Astrocyte (in vitro differentiated cells and primary cell): ENCODE data around the gene AGPAT3. TPM values are rescaled to one million over a fixed set of nuclear protein-coding genes. Genes with fewer than 3 reads are reported as not detected.

Source experiments
- DNase-seq: peaks from one replicate; pipeline ENCODE4 v3.0.0-alpha.2; 2010; ENCODE audit warnings: low read depth
- FAIRE-seq: peaks from 2 replicates; lab custom pipeline; 2011; peaks lifted over from hg19 to GRCh38; lab: Jason Lieb, UNC
- H2AFZ ChIP-seq: 2 replicates; pipeline ENCODE4 v1.6.0; 2012; ENCODE audit warnings: low read depth, low read length, inconsistent platforms
- H3K27ac ChIP-seq: 2 replicates; pipeline ENCODE4 v1.5.1; 2011; ENCODE audit warnings: low read depth, low read length, inconsistent platforms
- H3K27me3 ChIP-seq: 2 replicates; pipeline ENCODE4 v1.6.0; 2011; ENCODE audit warnings: low read length, inconsistent platforms; ENCODE audit not compliant: insufficient read depth
- H3K36me3 ChIP-seq: 2 replicates; pipeline ENCODE4 v1.5.1; 2011; ENCODE audit warnings: low read length, inconsistent platforms; ENCODE audit not compliant: insufficient read depth
- H3K4me1 ChIP-seq: 2 replicates; pipeline ENCODE4 v1.5.1; 2011; ENCODE audit warnings: low read length, inconsistent platforms; ENCODE audit not compliant: insufficient read depth
- H3K4me2 ChIP-seq: 2 replicates; pipeline ENCODE4 v1.6.0; 2012; ENCODE audit warnings: low read length, inconsistent platforms
- H3K4me3 ChIP-seq: 2 replicates; pipeline ENCODE4 v1.5.1; 2011; ENCODE audit warnings: low read depth, mild to moderate bottlenecking, low read length, inconsistent platforms; ENCODE audit not compliant: insufficient read depth
- H3K79me2 ChIP-seq: 2 replicates; pipeline ENCODE4 v1.6.0; 2012; ENCODE audit warnings: mild to moderate bottlenecking, low read length, inconsistent platforms; ENCODE audit not compliant: insufficient read depth
- H3K9ac ChIP-seq: 2 replicates; pipeline ENCODE4 v1.6.0; 2012; ENCODE audit warnings: mild to moderate bottlenecking, low read length, inconsistent platforms
- H3K9me3 ChIP-seq: 2 replicates; pipeline ENCODE4 v1.5.1; 2012; ENCODE audit warnings: low read depth, mild to moderate bottlenecking, low read length, inconsistent platforms; ENCODE audit not compliant: insufficient read depth
- H4K20me1 ChIP-seq: 2 replicates; pipeline ENCODE4 v1.6.0; 2012; ENCODE audit warnings: low read length, inconsistent platforms; ENCODE audit not compliant: insufficient read depth
- H3K27ac Mint-ChIP-seq: one replicate; pipeline ENCODE4 v1.8.0; 2021; ENCODE audit warnings: mild to moderate bottlenecking, mixed read lengths; ENCODE audit not compliant: unreplicated experiment
- H3K27me3 Mint-ChIP-seq: one replicate; pipeline ENCODE4 v1.8.0; 2021; ENCODE audit warnings: low read depth, mixed read lengths; ENCODE audit not compliant: unreplicated experiment
- H3K36me3 Mint-ChIP-seq: one replicate; pipeline ENCODE4 v1.8.0; 2021; ENCODE audit warnings: low read depth, mixed read lengths; ENCODE audit not compliant: unreplicated experiment
- H3K4me1 Mint-ChIP-seq: one replicate; pipeline ENCODE4 v1.8.0; 2021; ENCODE audit warnings: low read depth, mixed read lengths; ENCODE audit not compliant: unreplicated experiment
- H3K4me3 Mint-ChIP-seq: one replicate; pipeline ENCODE4 v1.8.0; 2021; ENCODE audit warnings: mild to moderate bottlenecking, moderate library complexity, mixed read lengths; ENCODE audit not compliant: unreplicated experiment
- H3K9me3 Mint-ChIP-seq: one replicate; pipeline ENCODE4 v1.8.0; 2021; ENCODE audit warnings: mild to moderate bottlenecking, mixed read lengths; ENCODE audit not compliant: unreplicated experiment
- EZH2 ChIP-seq: IDR thresholded peaks from 2 replicates; pipeline ENCODE4 v1.6.1; 2012; ENCODE audit warnings: mild to moderate bottlenecking, low read length, inconsistent platforms; ENCODE audit not compliant: insufficient read depth
- total RNA-seq: library from RNA; stranded (reverse); gene quantifications from 2 replicates; pipeline ENCODE4 v1.2.1, GENCODE V29; 2021
- TF ChIP-seq, protein P1 (sequence below): IDR thresholded peaks from 2 replicates; pipeline ENCODE4 v1.5.1; 2011; ENCODE audit warnings: low read depth, mild to moderate bottlenecking, inconsistent platforms, low read length, moderate library complexity; ENCODE audit not compliant: insufficient read depth

Gene AGPAT3
- total RNA-seq, 1 donor from 2014 or later, result 34.7 TPM

DNA sequence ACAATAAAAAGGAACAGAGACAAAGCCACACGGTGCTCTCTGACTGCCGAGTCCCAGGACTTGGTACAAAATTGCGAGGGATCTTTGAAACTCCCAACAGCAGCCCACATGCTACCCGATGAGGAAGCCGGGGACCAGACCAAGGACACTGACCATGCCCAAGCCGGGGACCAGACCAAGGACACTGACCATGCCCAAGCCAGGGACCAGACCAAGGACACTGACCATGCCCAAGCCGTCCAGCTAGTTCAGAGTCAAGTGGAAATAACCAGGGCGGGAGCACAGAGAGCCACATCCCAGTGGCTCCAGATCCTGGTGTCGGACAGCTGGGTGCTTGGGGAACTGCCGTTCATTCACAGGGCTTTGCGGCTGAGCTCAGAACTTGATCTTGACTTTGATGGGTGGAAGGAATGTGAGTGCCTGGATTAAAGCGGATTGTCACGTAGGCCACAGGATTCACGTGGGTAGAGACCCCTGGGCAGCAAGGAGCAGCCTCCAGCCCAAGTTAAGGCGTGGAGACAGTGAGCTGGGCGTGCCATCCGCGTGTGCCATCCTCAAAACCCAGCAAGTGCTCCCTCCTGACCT, 130.6 kb downstream of the AGPAT3 start:
- TF ChIP-seq EZH2, result no peak
- TF ChIP-seq, protein P1, sequence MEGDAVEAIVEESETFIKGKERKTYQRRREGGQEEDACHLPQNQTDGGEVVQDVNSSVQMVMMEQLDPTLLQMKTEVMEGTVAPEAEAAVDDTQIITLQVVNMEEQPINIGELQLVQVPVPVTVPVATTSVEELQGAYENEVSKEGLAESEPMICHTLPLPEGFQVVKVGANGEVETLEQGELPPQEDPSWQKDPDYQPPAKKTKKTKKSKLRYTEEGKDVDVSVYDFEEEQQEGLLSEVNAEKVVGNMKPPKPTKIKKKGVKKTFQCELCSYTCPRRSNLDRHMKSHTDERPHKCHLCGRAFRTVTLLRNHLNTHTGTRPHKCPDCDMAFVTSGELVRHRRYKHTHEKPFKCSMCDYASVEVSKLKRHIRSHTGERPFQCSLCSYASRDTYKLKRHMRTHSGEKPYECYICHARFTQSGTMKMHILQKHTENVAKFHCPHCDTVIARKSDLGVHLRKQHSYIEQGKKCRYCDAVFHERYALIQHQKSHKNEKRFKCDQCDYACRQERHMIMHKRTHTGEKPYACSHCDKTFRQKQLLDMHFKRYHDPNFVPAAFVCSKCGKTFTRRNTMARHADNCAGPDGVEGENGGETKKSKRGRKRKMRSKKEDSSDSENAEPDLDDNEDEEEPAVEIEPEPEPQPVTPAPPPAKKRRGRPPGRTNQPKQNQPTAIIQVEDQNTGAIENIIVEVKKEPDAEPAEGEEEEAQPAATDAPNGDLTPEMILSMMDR, result no peak
- H4K20me1 ChIP-seq, result no peaks in the 10 kb centered on the region
- H3K27ac ChIP-seq, result no peak overlapping the region
- H3K4me1 ChIP-seq, result peaks cover 4% of the 10 kb centered on the region
- H3K27me3 Mint-ChIP-seq, result peaks cover 7% of the 10 kb centered on the region
- peaks cover 3% of the 10 kb centered on the region for H3K9me3 ChIP-seq
- H3K4me2 ChIP-seq, result no peak overlapping the region
- H3K9ac ChIP-seq, result no peak overlapping the region
- H3K4me3 Mint-ChIP-seq, result no peak overlapping the region
- DNase-seq, result no peak
- FAIRE-seq, result no peak
- H3K27me3 ChIP-seq, result no peaks in the 10 kb centered on the region
- H3K36me3 Mint-ChIP-seq, result no peaks in the 10 kb centered on the region
- H3K4me1 Mint-ChIP-seq, result no peaks in the 10 kb centered on the region
- peaks cover 8% of the 10 kb centered on the region for H3K9me3 Mint-ChIP-seq
- no peak overlapping the region for H2AFZ ChIP-seq
- no peak overlapping the region for H3K27ac Mint-ChIP-seq
- H3K4me3 ChIP-seq, result no peak overlapping the region
- no peaks in the 10 kb centered on the region for H3K79me2 ChIP-seq
- no peaks in the 10 kb centered on the region for H3K36me3 ChIP-seq

DNA sequence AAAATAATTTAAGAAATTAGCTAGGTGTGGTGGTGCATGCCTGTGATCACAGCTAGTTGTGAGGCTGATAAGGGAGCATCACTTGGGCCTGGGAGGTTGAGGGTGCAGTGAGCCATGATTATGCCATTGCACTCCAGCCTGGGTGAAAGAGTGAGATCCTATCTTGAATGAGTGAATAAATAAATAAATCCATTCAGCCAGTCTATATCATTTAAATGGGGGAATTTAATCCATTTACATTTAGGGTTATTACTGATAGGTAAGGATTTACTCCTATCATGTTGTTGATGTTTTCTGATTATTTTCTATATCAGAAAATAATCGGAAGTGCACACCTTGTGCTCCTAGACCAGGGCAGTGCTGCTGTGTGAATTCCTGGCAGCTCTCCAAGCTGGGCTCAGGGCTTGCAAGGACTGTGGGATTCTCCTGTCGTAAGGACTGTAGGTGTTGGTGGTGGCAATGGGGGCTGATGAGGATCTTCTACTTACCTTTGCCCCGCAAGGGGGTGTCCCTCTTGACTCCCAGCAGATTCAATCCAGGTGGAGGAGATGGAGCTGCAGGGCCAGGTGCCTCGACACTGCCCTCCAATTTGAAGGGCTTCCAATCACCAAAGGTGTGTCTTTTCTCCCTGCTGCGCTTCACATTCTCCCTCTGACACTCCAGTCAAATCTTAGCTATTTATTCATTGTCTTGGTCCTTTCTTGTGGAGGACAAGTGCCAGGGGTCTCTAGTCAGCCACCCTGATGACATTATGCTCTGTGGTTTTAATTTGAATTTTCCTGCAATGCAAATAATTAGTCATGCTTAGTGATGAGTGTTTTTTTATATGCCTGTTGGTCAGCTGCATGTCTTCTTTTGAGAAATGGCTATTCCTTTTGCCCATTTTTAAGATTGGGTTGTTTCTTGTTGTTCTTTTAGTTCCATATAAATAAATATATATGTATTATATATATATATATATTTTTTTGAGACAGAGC, 133.0 kb downstream of the AGPAT3 start:
- no peak for FAIRE-seq
- H3K27ac Mint-ChIP-seq, result no peak overlapping the region
- H3K27ac ChIP-seq, result no peak overlapping the region
- H3K79me2 ChIP-seq, result no peaks in the 10 kb centered on the region
- H3K27me3 Mint-ChIP-seq, result peaks cover 9% of the 10 kb centered on the region
- H3K9me3 ChIP-seq, result peaks cover 3% of the 10 kb centered on the region
- no peak overlapping the region for H3K4me3 ChIP-seq
- no peaks in the 10 kb centered on the region for H3K4me1 Mint-ChIP-seq
- peaks cover 8% of the 10 kb centered on the region for H3K9me3 Mint-ChIP-seq
- no peaks in the 10 kb centered on the region for H3K36me3 ChIP-seq
- H3K36me3 Mint-ChIP-seq, result no peaks in the 10 kb centered on the region
- H3K4me3 Mint-ChIP-seq, result no peak overlapping the region
- H3K4me1 ChIP-seq, result peaks cover 4% of the 10 kb centered on the region
- no peak for TF ChIP-seq EZH2
- TF ChIP-seq, protein P1, result no peak
- H3K27me3 ChIP-seq, result no peaks in the 10 kb centered on the region
- no peak overlapping the region for H2AFZ ChIP-seq
- no peak overlapping the region for H3K4me2 ChIP-seq
- no peak overlapping the region for H3K9ac ChIP-seq
- DNase-seq, result no peak
- H4K20me1 ChIP-seq, result no peaks in the 10 kb centered on the region
